Hematopoietic multipotent progenitor cell treated with erythropoietin and hydrocortisone succinate and interleukin-3 and kit ligand, for 8 days (in vitro differentiated cells): ENCODE measurements around the gene LHFPL3.

Experiments used
- DNase-seq: peaks from one replicate; pipeline ENCODE4 v3.0.0-alpha.2; 2015

The LHFPL3 gene

DNA sequence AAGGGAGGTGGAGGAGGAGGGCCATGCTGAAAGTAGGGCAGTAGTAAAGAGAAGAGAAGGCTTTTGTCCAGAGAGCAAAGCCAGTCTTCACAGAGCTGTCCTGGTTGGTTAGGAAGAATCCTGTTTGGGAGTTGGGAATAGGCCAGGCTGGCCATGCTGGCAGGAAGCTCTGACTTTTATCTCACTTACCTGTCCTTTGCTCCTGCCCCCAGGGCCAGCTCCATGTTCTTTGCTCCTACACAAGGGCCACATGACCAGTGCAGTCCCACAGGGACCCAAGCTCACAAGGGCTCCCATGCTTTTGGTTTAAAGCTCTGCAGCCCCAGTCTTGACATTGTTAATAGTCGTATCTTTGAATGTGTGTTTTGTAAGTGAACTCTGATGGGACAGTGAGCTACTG, 524.0 kb downstream of the LHFPL3 start:
- DNase-seq = no peak

DNA sequence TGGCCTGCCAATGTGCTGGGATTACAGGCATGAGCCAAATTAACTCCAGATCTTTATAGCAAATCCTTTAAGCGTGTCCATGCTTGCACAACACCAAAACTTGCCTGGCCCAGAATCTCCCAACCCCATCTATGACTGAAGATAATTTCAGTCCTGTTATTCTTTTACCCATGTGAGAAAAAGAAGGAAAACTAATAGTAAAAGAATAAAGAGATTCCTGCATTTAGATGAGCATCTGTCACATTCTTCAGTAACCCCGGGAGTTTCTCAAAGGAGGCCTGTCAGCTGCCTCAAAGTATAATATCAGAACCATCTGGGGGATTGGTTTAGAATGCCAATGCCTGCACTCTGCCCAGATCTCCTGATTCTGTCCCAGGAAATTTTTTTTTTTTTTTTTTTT, 527.5 kb downstream of the LHFPL3 start:
- DNase-seq = no peak

DNA sequence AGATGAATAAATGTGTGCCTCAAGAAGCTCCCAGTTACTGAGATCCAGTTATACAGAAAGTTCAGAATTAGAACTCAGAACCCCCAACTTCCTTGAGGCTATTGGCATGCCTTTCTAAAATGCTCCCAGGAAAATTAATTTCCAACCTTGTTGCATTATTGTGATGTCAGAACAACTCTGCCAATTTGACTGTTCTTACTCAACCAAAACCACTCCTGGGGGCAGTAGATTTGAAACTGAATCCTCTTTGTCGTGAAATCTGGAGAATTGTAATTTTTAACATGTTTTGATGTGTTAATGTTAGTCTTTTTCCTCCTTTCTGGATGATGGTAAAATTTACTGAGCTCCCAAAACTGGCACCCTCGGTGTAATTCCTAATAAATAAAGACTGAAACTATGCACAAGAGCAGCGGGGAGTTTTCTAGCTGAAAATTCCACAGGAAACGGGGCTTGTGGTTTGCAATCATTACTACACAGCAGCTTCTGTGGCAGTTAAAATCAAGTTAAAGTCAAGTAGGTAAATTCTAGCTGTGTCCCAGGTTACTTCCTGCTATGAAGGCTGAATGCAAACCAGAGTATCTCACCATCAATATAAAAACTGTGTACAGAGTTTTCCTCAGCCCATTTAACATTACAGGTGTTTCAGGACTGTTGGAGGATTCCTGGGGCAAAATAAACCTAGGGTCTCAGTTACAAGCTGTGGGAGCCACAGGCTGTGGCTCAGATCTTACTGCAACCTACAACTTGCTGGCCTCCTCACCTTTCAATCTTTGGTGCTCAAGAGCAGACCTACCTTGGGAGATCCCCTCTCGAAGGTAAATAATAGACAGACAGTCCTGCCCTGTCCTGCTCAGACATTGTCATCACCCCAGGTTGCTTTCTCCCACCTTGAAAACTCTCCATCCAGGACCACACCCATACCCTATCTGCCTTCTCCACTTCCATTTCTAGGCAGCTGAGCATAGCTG, 529.3 kb downstream of the LHFPL3 start:
- no peak for DNase-seq

DNA sequence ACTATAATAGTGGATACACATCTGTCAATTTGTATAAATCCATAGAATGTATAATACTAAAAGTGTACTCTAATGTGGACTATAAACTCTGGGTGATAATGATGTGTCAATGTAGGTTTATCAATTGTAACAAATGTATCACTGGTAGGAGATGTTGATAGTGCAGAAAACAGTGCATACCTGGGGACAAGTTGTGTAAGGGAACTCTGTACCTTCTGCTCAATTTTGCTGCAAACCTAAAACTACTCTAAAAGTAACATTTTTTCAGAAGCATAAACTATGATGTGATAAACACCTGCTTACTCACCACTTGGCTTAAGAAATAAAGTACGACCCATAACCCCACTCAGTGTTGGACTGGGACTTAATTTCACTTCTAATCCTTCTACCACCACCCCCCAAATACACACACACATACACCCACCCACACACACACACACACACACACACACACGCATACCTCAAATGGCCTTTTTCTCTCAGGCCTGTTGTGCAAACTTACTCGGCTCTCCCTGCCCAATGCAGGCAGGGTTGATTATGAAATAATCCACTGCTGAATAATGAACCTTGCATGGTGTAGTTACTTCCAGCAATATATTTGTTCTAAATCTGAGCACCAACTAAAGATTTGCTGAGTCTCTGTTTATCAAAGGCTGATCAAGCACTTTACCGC, 531.5 kb downstream of the LHFPL3 start:
- no peak for DNase-seq

DNA sequence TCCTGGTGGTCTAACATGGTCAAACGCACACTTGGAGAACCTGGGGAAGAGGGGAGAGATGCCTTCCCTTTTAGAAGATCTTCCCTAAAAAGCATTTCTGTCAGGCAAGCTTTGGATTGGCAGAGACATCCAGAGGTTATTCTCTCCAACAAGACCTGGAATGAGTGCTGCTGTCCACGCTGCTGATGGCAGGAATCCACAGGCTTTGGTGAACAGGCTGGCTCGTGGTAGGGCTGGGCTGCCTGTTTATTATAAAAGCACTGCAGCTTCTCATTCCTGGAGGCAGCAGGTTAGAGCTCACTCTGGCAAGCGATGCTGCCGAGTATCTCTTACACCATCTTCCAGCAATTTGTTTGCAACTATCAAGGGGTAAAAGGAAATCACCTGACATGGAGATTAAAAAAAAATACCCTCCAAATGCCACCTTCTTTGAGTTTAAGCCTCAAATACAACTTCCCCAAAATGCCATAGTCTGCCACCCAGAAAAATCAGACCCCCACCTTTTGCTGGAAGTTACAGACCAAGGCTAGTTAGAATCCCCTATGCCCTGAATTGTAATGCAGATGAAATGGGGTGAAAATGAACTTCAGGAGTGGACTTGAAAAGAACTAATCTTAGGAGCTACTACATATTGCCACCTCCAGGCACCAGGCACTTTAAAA, 533.5 kb downstream of the LHFPL3 start:
- no peak for DNase-seq

DNA sequence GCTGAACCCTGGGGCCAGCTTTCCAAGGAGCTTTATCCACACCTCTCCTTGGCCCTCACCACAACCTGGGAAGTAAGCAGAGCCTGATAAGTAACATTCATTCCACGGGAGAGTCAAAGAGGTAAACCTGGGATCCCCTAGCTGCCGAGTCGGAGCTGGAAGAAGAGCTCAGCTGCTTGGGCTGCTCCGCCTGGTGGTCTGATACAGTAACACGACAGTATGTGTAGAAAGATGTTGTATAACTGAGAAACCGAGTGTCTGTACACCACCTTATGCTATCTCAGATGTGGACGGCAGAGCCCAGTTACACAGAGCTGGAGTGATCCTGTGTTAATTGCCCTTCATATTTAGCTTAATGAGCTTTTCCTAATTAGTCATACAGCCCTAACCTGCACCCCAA, 534.3 kb downstream of the LHFPL3 start:
- no peak for DNase-seq

DNA sequence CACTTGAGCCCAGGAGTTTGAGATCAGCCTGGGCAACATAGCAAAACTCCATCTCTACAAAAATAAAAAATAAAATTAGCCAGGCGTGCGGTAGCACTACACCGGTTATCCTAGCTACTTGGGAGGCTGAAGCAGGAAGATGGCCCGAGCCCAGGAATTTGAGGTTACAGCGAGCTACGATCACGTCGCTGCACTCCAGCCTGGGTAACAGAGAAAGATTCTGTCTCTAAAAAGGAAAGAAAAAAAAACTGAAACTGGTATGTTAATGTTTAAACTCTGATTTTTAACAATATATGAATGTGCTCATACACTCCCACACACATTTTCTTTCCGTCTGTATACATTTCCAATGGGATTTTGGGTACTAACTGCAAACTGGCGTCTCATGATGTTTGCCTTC, 545.0 kb downstream of the LHFPL3 start:
- DNase-seq = no peak

DNA sequence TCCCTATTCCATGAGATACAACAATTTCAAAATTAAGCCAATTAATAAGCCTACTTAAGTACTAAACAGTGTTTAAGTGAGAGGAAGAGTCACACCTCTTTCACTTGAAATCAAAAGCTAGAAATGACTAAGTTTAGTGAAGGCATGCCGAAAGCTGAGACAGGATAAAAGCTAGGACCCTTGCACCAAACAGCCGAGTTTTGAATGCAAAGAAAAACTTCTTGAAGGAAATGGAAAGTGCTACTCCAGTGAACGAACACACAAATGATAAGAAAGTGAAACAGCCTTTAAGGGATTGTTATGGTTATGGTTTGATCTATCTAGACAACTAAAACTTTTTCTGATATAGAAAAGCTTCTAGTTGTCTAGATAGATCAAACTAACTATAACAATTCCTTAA, 550.2 kb downstream of the LHFPL3 start:
- no peak for DNase-seq

DNA sequence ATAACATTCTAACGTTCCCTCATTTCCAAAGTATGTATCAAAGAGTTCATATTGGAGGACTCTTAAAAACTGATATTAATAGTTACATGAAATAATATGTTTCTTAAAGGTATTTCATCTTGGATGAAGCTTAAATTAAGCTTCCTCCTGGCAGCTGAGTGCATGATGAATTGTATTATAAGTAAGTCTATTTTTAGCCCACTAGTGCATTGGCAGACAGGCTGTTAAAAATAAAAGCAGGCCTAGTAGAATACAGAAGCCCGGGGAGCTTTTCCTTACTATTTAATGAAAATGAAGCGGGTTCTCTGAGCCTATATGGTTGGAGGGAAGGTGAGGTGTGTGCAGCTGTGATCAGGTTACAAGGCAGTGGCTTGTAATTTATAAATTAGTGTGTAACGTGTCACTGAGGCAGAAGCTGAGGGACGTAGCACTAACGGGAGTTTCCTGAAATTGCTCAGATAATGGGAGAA, 554.9 kb downstream of the LHFPL3 start:
- DNase-seq = no peak

DNA sequence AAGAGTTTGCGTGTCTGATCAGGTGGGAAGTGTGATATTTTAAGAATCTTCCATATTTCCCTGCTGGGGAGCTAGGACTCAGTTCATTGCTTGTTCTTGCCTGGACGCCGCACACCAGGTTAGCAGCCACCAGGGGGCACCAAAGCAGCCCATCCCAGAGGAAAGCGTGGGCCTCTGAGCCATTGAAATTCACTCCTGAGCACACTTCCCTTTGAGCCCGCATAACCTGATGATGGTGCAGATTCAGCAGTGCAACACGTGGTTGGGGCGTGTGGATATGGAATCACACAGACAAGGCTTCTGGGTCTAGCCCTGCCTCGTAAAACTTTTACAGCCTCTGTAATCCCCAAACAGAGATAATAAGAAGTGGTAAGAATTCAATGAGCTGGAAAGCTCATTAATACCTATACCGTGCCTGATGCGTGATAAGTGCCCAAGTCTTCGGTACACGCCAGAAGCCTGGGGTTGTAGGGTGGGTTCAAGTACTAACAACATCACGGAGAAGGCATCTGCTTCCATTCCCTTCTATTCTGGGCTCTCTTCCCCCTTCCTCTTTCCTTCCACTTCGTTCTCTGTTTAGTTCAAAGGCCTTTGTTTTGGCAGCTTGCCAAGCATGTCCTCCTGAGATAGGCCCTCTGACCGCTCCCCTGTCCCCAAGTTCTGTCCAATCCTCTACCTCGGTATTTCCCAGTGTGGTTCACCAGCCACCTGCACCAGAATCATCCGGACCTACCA, 555.5 kb downstream of the LHFPL3 start:
- peak; percentile 80 for DNase-seq

DNA sequence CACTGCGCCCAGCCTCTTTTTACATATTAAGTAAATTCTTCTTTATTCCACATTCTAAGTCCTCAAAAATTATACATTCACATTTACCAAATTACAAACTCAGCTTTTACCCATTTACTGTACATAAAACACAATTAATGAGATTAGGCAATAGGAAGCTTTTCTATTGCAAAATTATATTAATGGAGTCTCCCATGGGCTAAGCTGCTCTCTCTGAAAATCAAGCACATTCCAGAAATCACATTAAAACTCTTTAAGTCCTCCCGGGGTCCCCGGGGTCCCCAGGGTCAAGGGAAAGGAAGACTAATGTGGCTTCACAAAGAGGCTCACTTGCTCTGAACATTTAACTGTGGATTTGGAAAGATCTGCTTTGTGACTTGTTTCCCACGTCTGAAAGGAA, 558.2 kb downstream of the LHFPL3 start:
- no peak for DNase-seq

DNA sequence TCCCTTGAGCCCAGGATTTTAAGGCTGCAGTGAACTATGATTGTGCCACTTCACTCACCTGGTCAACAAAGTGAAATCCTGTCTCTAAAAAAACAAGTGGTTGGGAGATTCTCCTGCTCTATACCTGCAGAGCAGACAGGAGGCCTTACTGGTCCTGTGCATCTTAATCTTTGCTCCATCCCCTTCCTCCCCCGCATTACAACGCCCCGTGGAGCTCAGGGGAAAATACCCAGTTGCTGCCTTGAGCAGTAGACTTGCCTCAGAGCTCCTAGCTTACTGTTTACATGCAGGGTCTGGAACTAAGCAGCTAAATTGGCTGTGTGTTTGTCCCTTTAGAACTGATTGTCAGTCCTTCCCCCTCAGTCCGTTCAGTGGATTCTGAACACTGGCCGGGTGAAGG, 561.8 kb downstream of the LHFPL3 start:
- DNase-seq = no peak

DNA sequence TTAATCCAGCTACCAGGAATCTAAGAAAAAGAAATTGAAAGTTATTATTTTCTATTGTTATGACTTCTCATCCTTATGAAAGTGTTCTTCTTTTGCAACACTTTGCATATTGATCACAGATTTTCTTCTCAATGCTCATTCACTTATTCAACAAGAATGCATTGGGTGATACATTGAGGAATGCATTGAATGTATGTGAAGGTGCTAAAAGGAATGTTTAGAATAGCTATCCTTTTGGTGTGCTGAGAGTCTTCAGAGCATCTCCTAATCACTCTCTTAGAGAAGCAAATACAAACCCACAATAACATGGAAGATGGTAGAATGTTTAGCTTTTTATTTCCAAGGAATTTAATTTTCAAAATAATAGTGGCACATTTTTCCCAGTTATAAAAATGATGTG, 563.5 kb downstream of the LHFPL3 start:
- no peak for DNase-seq

DNA sequence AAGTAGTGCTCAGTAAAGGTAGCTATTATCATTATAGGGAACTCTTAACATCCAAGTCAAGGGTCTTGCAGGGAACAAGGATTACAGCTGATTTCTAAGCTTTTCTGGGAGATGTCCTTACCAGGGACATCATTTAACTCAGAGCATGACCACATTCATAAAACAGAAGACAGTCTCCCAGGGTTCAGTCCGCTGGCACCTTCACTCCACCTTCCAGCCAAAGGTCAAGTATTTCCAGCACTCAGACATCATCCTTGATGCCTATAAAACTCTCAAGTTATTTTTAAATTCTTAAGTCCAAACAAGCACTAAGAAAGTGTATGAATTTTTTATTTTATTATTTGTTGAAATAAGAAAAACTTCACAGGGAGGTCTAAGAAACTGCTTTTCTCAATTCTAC, 565.9 kb downstream of the LHFPL3 start:
- DNase-seq = no peak

DNA sequence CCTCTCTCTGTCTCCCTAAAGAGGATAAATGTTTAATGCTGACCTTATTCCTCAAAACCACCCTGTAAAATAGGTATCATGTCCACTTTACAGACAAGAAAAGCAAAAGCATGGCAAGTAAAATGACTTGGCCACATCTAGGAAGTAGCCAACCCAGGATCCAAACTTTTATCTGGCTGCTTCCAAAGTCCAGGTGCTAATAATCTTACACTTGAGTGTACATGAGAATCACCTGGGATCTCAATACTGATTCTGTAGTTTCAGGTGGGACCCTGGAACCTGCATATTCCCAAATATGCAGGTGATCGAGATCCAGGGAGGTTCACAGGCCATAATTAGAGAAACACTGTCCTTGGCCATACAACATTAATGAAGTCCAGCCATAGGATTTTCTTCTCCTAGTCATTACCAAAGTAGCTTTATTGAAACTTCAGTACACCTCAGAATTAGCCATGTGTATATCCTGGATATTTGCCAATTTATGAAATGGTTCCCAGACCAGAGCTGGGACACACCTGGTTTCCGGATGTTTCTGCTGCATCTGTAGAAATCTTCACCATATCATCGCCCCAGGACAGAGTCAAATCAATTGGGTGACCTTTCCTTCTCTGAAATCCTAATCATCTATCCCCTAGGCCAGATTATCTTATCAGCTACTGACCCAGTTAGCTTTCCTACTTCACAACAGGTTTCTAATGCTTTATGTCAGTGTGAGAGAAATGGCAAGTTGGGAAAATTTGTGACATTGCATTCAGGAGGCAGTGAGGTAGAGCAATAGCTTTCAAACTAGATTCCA, 566.5 kb downstream of the LHFPL3 start:
- DNase-seq = no peak

DNA sequence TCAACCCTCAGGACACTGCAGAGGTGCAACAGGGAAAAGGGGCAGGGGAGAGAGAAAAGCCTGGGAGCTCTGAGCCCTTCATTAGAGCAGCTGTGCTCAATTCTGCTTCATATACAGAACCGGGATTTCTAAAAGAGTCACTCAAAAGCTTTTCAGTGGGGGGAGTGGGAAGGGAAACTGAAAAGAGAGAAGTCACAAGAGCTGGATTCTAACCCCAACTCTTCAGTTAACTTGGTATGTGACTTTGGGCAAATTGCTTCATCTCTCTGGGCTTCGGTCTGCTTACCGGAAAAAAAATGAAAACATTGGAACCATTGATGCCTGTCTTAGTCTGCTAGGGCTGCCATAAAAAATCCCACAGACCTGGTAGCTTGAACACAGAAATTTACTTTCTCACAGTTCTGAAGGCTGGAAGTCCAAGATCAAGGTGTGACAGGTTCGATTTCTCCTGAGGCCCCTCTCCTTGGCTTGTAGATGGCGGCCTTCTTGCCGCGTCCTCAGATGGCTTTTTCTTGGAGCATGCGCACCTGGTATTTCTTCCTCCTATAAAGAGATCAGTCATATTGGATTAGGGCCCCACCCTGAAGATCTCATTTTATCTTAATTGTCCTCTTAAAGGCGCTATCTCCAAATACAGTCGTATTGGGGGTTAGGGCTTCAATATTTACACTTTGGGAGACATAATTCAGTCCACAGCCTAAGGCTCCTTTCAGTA, 567.3 kb downstream of the LHFPL3 start:
- no peak for DNase-seq

DNA sequence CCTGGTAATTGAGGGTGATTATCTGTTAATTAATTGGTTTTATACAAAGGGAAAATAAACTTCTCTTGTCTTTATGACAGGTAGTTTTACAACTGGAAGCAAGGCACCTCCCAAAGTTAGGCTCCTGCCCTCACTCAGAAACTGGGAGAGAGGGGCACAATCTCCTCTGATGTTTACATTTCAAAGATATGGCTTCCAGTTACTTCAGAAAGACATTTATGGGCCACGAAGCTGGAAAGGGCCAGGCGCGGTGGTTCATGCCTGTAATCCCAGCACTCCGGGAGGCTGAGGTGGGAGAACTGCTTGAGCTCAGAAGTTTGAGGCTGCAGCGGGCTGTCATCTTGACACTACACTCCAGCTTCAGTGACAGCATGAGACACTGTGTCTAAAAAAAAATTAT, 570.0 kb downstream of the LHFPL3 start:
- DNase-seq = no peak

DNA sequence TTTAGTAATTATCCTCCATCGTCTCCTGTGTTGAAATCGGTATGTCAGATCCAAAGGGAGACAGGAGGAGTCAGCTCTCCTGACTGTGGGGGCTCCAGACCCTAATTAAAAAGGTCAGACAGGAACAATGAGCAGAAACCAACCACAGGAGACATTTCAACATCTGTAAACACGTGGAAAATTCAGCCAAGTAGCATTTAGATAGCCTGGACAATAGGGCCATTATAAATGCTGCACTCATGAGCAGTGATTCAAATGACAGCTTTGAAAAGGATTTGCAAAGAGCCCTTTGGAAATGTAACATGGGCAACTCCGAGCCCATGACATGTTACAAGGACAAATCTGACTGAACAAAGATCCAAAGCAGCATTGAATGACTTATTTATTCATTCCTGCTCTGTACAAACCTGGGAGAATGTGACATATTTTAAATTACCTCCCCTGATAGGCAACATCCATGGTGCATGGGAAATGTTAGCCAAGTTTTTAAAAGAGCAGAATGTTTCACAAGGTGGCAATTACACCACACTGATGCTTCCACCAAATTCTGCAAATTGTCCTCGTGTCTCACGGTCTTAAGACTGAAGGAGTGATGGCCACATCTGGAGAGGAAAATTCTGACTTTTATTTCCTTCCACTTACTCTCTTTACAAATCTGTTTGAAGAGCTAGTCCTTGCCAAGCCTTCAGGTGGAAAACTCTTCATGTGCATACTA, 572.3 kb downstream of the LHFPL3 start:
- DNase-seq = no peak

DNA sequence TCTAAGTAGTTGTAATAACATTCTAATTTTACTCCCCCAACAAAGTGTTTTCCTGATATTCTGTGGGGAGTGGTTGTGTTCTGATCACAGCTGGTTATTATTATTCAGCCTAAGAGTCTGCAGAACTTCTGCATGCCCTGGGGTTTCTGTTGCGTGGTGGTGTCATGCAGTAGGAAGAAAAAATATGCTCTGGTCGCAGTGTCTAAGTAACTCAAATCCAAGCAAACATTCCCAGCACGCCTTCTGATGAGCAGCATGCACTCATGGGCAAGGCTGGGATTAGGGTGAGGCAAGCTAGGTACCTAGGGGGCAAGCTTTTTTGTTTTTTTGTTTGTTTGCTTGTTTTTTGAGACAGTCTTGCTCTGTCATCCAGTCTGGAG, 572.8 kb downstream of the LHFPL3 start:
- DNase-seq = no peak

DNA sequence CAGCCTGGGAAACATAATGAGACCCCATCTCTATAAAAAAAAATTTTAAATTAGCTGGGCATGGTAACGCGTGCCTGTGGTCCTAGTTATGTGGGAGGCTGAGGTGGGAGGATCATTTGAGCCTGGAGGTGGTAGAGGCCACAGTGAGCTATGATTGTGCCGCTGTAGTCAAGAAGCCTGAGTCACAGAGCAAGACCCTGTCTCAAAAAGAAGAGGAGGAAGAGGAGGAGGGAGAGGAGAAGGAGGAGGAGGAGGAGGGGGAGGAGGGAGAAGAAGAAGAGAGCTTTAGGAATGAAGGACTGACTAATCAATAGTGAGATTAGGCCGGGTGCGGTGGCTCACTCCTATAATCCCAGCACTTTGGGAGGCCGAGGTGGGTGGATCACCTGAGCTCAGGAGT, 573.8 kb downstream of the LHFPL3 start:
- no peak for DNase-seq

DNA sequence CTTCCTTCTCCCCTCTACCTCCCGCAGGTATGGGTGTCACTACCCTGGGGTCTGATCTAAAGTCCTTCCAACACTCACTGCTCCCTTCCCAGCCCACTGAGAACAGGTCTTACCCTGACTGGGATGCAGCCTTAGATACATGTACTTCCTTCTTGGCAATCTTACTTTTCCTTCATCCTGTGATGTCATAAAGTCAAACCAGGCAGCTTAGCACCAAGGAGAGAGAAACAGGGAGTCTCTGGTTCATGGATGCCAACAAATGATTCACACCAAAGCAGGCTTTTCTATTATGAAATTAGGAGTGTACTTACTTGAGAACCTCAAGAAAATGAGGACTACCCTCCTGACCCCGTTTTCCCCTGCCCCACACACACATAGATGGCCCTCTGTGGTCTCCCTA, 574.6 kb downstream of the LHFPL3 start:
- DNase-seq = no peak
